T47D (cell line): ENCODE results near the gene ZNF408.

Experiments
- DNase-seq, 2 experiments: peaks; one replicate each; pipeline versions ENCODE4 v3.0.0 to v3.0.0-alpha.2; 2011 to 2012; ENCODE audit warnings: low read depth in 1 of 2, low spot score in 1 of 2
- JUND ChIP-seq: IDR thresholded peaks from 2 replicates; pipeline ENCODE4 v1.6.1; 2012; ENCODE audit warnings: low read depth
- in situ Hi-C: cut with HindIII; loops from 2 replicates; pipeline ENCODE4 v1.10.0; 2016; ENCODE audit warnings: low sequenced_read_pairs, low pct_unique_long_range_greater_than_20kb

The ZNF408 gene

DNA sequence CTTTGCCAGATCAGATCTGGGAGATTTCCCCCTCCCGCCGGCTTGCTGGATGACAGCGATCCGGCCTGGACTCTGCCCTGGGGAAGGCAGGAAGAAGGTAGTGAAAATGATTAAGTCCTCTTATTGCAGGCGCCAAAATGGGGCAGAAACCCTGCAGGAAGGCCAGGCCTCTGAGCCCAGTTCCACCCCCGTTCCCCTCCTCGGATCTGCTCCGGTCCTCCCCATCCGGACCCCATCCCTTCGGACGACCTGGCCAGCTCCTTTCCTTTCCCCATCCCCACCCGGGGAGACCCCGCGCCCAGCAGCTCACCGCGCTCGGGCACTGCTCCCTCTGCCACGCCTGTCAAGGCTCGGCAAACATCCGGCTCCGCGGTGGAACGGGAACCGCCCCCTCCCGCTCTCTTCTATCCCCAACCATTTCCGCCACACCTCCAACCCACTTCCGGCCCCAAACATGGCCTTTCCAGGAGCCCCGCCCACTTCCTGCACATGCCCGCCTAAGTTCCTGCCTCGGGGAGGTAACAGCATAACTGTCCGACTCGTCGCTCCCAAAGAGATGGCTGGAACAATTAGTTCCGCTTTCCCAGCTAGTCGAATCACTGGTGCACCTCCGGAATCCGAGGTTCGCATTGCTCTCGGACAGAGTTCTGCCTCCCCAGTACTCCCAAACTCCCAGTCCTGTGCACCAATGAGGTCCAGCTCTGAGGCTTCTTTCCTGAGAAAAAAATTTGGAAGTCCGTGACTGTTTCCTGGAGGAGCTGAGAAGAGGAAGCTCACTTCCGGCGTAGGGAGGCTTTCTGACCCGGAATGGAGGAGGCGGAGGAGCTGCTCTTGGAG, at the start of gene ZNF408, which contains the start of gene ARHGAP1:
ZNF408 (plus strand) TSS at position 791 of the 837 bp plus-strand sequence; CDS start at position 808, 17 bp downstream.
ARHGAP1 (minus strand) TSS at position 379 of the 837 bp plus-strand sequence. CDS start 4,512 bp downstream, outside the sequence.
- peak; percentile 89 to 100 for DNase-seq
- no peak for TF ChIP-seq JUND
- in situ Hi-C loops: no loop called here

DNA sequence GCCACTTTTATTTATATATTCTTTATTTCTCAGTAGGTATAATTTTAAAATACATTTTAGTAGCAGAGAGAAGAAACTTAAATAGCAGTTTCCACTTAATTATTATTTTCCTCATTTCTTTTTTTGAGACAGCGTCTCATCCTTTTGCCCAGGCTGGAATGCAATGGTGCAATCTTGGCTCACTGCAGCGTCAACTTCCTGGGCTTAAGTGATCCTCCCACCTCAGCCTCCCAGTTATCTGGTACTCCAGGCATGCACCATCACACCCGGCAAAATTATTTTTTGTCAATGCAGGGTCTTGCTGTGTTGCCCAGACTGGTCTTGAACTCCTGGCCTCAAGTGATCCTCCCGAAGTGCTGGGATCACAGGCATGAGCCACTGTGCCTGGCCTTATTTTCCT, 45.2 kb upstream of the ZNF408 start:
- in situ Hi-C loops: no loop called here
- TF ChIP-seq JUND: no peak

DNA sequence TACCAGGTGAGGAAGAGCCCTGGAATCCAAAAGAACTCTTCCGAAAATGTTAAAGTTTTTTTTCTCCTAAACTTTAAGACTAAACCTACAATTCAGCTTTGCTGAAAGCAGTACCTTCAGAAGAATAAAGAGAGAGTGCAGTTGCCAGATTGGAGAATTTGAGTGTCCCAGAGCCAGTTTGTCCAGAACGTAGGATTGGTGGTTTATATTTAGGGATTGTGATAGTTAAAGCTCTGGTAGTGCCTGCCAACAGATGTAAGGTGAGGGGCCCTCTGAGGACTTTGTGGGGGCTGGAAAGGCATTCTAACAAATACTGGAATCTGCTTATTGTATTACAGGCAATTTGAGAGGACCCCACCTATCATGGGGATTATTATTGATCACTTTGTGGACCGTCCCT, 43.6 kb upstream of the ZNF408 start:
- in situ Hi-C loops: no loop called here
- no peak for TF ChIP-seq JUND
- no peak for DNase-seq

More for the DNA sequence above, 45.2 kb upstream of the ZNF408 start:
- no peak for DNase-seq

DNA sequence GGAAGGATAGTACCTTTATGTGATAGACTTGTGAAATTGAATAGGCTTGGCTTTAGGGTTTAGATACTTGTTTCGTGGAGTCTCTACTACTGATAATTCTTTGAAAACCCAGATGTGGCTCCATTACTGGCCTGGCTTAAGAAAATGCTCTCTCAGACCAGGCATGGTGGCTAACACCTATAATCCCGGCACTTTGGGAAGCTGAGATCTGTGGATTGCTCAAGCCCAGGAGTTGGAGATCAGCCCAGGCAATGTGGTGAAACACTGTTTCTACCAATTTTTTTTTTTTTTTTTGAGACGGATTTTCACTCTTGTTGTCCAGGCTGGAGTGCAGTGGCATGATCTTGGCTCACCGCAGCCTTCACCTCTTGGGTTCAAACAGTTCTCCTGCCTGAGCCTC, 42.6 kb upstream of the ZNF408 start:
- in situ Hi-C loops: no loop called here
- no peak for DNase-seq
- TF ChIP-seq JUND: no peak

DNA sequence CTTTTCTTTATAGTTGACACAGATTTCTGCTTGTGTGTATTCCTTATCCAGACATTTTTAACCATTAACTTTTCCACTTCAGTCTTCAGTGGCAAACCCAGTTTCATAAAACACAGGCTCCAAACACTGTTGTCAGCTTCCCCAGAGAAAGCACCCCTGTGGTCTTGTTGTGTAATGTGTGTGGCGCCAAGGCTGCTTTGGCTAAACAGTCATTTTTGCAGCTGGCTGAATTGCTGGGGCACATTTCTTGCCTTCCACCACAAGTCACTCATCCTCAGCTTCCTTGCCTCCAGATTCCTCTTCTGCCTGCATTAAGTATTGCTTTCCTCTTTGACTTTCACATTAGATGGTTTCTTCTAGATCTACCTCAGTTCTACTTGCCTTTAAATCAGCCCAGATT, 40.9 kb upstream of the ZNF408 start:
- no peak for DNase-seq
- in situ Hi-C loops: no loop called here
- TF ChIP-seq JUND: no peak

DNA sequence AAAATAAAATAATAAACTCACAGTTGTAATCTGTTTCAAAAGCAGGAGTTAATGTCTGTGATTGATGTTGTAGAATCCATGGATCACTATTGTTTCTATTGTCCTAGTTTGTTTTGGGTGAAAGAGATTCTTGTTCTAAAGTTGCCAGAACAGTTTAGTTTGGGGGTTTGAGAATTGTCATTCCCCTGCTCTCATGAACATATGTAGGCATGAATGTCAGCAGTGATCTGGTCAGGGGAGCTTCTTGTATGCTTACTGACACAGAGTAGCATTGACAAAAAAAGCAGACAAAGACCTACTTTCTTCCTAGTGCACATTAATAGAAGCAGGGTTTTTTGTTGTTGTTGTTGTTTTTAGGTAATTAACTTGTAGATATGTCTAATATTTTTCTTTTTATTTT, 39.0 kb upstream of the ZNF408 start:
- in situ Hi-C loops: no loop called here
- DNase-seq: no peak
- no peak for TF ChIP-seq JUND

DNA sequence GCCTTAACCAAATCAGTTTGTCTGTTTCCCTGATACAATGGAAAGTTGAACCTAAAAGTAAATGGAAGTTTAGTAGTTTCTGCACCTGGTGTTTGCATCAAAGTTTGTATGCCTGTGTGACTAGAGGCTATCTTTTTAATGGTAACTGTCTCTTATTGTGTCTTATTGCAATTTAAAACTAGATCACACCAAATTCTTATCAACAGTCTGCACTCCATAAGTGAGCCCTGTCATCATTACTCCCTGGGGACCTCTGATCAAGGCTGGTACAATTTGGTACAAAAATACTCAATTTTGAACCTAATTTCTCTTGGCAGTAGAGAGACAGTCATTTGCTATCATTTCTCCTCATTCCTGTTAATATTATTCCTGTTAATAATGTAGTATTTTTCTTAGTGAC, 38.5 kb upstream of the ZNF408 start:
- DNase-seq: no peak
- in situ Hi-C loops: no loop called here
- no peak for TF ChIP-seq JUND

DNA sequence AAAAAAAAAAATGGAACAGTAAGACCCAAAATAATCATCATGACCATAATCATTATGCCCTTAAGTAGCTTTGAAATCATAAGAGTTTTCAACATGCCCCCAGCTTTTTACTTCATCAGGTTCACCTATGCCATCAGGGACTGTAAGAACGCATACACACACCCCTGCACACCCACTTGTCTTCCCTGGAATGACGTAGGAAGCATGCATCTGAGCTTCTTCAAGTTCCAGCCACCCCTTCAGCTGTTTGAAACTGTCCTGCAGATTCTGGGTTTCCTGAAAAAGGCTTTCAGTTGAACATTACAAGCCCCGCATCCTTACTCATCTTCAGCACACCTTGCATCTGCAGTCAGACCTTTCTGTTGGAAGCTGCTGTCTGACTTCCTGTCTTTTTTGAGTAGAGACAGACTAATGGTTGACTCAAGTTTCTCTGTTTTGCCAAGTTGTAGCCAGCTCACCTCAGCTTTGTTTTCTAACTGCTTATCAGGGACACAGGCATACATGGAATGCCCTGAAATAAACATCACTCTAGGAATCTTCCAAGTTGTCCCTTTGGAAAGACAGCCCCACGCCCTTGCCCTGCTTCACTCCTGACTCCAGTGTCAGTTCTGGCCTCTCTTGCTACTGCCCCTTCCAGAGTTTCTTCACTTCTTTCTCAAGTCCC, 37.4 kb upstream of the ZNF408 start:
- TF ChIP-seq JUND: no peak
- in situ Hi-C loops: no loop called here
- no peak for DNase-seq

DNA sequence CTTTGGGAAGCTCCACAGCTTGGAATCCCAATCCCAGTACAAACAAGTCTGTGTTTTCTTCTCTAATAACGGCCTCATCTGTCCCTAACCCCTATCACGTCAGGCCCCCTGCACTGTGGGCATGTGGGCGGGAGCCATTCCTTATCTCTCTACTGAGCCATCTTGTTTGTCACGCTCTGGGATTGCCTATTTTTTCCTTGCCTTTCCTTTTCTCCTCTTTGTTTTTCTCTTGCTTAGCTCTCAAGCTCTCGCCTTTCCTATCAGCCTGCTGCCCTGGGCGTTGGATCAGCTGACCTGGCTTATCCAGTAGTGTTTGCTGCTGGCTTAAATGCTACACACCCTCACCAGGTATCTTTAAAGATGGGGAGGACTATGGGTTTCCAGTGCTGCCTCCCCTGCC, 36.2 kb upstream of the ZNF408 start:
- no peak for TF ChIP-seq JUND
- in situ Hi-C loops: no loop called here
- DNase-seq: no peak

DNA sequence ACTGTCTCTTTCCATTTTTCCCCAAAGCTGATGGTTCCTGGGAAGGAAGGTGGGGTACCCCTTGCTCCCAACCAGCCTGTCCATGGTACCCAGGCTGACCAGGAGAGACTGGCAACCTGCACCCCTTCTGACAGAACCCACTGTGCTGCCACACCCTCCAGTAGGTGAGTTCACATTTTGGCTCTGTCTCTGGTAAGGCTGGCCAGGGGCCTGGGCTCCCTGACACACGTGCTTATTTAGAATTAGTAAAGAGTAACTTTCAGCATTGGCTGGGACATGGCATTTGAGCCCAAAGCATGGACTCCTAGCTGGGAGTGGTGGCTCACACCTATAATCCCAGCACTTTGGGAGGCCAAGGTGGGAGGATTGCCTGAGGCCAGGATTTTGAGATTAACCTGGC, 35.5 kb upstream of the ZNF408 start:
- no peak for DNase-seq
- in situ Hi-C loops: no loop called here
- TF ChIP-seq JUND: no peak

DNA sequence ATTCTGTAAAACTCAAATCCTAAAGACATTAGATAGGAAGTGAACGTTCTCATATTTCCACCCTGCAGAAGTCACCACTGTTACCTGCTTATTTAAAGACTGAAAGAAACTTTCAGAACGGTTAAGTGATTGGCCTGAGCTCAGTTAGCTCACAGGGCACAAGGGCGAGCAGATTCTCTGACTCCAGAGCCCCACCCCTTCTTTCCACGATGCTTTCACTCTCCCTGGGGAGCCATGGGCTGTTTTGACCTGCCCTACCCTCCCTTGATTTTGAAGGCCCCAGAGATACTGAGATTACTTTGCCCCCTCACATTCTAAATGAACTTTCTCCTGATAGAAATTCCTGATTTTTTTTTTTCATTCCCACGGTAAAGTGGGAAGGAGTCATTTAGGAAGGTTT, 34.3 kb upstream of the ZNF408 start:
- DNase-seq: no peak
- in situ Hi-C loops: no loop called here
- TF ChIP-seq JUND: no peak

DNA sequence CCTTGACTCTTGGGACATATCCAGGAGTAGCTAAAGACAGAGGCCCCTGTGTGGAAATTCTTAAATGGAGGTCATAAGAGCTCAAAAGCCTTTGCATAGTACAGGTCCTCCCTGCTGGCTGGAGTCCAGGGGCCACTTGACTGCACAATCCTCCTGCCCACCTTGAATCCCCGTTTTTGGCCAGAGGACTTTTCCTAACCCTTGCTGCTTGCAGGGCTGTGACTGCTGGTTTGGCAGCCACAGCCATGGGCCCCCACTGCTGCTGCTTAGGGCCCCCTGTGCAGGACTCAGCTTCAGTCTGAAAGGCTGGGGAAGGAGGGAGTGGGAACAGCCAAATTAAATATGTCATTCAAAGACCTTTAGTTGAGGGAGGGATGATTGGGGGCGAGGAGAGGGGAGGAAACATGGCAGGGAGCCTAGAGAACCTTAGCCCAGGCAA, 33.8 kb upstream of the ZNF408 start:
- DNase-seq: no peak
- TF ChIP-seq JUND: no peak
- in situ Hi-C loops: no loop called here

DNA sequence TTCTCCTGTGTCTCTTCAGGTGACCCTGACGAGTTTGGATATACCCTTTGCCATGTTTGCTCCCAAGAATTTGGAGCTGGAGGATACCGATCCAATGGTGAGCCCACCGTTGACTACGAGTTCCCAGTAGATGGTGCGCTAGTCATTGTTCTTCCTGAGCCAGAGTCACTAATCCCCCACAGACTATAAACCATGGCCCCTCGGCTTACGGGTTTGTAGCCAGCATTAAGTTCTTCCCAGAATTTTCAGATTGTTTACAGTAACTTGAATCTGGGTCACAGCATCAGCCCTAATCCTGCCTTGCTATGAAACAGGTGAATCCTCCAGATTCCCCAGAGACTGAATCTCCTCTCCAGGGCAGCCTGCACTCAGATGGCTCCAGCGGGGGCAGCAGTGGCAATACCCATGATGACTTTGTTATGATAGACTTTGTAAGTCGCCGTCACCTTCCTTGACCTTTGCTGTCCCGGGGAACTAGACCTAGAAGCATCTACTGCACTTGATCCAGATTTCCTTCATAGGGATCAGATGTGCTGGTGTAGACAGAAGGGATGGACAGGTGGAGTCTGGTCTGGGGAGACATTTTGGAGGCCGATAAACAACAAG, 32.2 kb upstream of the ZNF408 start:
- no peak for DNase-seq
- no peak for TF ChIP-seq JUND
- in situ Hi-C loops: no loop called here
